H1 (cell line): ENCODE results near the gene IL17REL. TPM values are rescaled to one million over a fixed set of nuclear protein-coding genes. Genes with fewer than 3 reads are reported as not detected.

Source experiments
- ATF2 ChIP-seq: IDR thresholded peaks from 2 replicates; pipeline ENCODE4 v1.6.1; 2012; ENCODE audit warnings: low read length, inconsistent platforms
- CTCF ChIP-seq, 3 experiments: IDR thresholded peaks; 1 replicate in 2 of 3; 2 replicates in 1 of 3; pipeline versions ENCODE4 v1.5.1 to v1.6.1; 2011; ENCODE audit warnings: low read length in 3 of 3, mild to moderate bottlenecking in 3 of 3, inconsistent platforms in 2 of 3, low read depth in 1 of 3, moderate library complexity in 1 of 3; ENCODE audit not compliant: insufficient read depth in 1 of 3; ENCODE audit errors: control extremely low read depth in 1 of 3
- MAFK ChIP-seq: IDR thresholded peaks from 2 replicates; pipeline ENCODE4 v1.6.1; 2012; ENCODE audit warnings: low read depth, mild to moderate bottlenecking, improper control_type of control experiment, low read length
- NANOG ChIP-seq: IDR thresholded peaks from 2 replicates; pipeline ENCODE4 v1.6.1; 2011; ENCODE audit warnings: low read length, low read depth, mild to moderate bottlenecking, inconsistent platforms; ENCODE audit not compliant: insufficient read depth, poor library complexity, severe bottlenecking
- TBP ChIP-seq: IDR thresholded peaks from 2 replicates; pipeline ENCODE4 v1.6.1; 2011; ENCODE audit warnings: low read depth, low read length, improper control_type of control experiment
- polyA plus RNA-seq, 7 experiments: library from polyadenylated mRNA; depleted of rRNA in 3 of 7; stranded (reverse) in 5 of 7; unstranded in 2 of 7; fragments of >200 nt in 5 of 7; fragments of 200-250 nt in 2 of 7; gene quantifications; 1 replicate in 5 of 7; 2 replicates in 1 of 7; 4 replicates in 1 of 7; pipeline versions ENCODE4 v1.2.1 to v1.2.3, GENCODE V29; 2011 to 2013; ENCODE audit warnings: missing spikeins in 2 of 7, mixed read lengths in 2 of 7
- total RNA-seq: library from RNA; stranded (reverse); fragmentation: NEBNext Ultra II Directional; extraction: Animal tissue kit (Norgen Biotek cat#: 25700); gene quantifications from 2 replicates; pipeline ENCODE4 v1.2.1, GENCODE V29; 2021

The IL17REL gene
- total and polyA plus RNA-seq, 2 of the 8 experiments (the other 6 are each of a cell fraction or from before 2014, with no cell fraction given), result 0.15 to 0.20 TPM

- TF ChIP-seq ATF2 (no peak), TBP (no peak), NANOG (no peak), CTCF (IDR thresholded peaks at IDR 0.05; ENCODE audit: control extremely low read depth in 1 of 3, insufficient read depth in 1 of 3, low read depth in 1 of 3, low read length in 3 of 3) (no peak), MAFK (no peak)
Observed at GRCh38 chr22:50040717-50041116, 28.2 kb upstream of the IL17REL start (continued).
